Neural progenitor cell (in vitro differentiated cells): ENCODE results near the gene AIF1.

Source experiments
- CTCF ChIP-seq: fragments of 200-600 bp; sonication (generic); IDR thresholded peaks from 2 replicates; pipeline ENCODE4 v1.5.1; 2017; ENCODE audit warnings: antibody characterized with exemption, mild to moderate bottlenecking
- EZH2 ChIP-seq: fragments of 200-600 bp; sonication (generic); IDR thresholded peaks from 2 replicates; pipeline ENCODE4 v1.6.1; 2017; ENCODE audit warnings: antibody characterized with exemption, mild to moderate bottlenecking, moderate library complexity
- EZH2phosphoT487 ChIP-seq: fragments of 200-600 bp; sonication (generic); IDR thresholded peaks from 2 replicates; pipeline ENCODE4 v1.6.1; 2017; ENCODE audit warnings: antibody characterized with exemption

DNA sequence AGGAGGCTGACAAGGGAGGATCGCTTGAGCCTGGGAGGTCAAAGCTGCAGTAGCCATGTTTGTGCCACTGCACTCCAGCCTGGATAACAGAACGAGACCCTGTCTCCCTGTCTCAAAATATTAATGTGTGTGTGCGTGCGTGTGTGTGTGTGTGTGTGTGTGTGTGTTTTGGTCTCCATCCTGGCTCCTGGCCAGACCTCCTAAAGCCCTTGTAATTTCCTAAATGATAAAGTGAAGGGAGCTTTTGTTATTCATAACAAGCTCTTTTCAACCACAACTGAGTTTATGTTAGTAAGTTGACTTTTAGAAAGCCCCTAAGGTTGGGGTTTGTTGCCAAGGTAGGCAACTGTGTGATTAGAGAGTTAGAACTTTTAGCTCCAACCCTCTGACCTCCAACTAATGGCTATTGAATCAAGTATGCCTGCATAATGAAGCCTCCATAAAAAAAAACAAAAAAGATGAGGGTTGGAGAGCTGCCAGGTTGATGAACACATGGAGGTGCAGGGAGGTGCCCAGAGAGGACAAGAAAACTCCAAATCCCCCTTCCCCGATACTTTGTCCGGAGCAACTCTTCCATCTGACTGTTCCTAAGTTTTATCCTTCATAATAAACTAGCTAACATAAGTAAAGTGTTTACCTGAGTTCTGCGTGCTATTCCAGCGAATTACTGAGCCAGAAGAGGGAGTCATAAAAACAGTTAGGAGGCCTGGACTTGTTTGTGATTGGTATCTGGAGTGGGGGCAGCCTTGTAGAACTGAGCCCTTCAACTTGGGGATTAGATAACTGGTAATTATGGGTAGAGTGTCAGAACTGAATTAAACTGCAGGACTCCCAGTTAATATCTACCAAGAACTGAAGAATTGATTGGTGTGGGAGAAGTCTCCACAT is 5.3 kb upstream of the AIF1 start:
- TF ChIP-seq CTCF: no peak
- no peak for TF ChIP-seq EZH2
- TF ChIP-seq EZH2phosphoT487: no peak
